NCI-H146 treated with DMSO at 0.1 percent for 48 hours (cell line): Measurements from ENCODE around the gene CTU2.

Experiments used
- DNase-seq: peaks from one replicate; lab custom pipeline; 2025; ENCODE audit not compliant: unreplicated experiment; lab: John Stamatoyannopoulos, UW

CTU2 gene

DNA sequence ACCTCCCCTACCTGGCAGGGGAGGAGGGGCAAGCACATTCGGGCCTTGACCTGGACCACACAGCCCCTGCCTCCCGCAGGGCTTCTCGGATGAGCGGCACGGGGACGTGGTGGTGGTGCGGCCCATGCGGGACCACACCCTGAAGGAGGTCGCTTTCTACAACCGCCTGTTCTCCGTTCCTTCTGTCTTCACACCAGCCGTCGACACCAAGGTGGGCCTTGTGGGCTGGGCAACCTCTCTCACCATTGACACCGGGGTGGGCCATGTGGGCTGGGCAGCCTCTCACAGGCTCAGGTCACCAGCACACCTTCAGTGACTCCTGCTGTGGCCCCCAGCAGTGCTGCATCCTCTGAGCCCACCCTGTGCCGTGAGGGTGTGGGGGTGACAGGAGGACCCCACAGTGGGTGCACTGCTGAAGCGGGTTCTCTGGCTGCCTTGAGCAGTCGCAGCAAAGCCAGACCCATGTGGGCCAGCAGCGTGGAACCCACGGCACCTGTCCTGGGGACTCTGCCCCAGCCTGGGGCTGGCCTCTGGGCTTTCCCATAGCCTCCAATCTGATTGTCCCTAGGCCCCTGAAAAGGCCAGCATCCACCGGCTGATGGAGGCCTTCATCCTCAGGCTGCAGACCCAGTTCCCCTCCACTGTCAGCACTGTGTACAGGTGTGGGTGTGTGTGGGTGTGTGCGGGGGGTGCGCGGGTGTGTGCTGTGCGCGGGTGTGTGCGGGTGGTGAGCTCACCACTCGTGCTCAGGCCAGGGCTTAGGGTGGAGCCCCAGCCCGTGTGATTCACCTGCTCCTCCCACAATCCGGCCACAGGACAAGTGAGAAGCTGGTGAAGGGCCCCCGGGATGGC, 7.5 kb downstream of the CTU2 start:
- DNase-seq: no peak

DNA sequence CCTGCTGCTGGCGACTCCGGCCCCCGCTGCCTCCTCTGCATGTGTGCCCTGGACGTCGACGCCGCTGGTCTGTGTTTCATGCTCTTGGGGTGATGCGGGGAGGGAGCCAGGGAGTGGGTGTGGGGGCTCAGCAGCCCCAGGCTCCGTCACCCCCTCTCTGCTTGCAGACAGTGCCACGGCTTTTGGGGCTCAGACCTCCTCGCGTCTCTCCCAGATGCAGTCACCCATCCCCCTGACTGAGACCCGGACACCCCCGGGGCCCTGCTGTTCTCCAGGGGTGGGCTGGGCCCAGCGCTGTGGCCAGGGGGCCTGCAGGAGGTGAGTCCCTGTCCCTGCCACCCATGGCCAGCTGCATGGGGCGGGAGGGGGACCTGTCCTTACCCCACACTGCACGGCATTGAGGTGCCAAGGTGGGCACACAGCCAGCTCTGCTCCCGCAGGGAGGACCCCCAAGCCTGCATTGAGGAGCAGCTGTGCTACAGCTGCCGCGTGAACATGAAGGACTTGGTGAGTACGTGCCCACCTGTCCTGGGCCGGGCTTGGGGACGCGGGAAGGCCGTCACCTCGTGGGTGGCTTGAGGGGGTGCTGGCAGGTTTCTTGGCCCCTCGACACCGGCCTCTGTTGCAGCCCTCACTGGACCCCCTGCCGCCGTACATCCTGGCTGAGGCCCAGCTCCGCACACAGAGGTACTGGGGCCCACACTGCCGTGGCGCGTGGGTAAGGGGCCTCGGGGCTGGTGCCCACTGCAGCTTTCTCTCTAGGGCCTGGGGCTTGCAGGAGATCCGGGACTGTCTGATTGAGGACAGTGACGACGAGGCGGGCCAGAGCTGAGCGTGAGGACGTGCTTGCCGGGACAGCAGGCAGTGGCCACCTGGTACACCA, 8.4 kb downstream of the CTU2 start:
- DNase-seq: no peak

- no peak for DNase-seq
Measured at GRCh38 chr16:88715312-88716190, 9.2 kb downstream of the CTU2 start.

- DNase-seq: no peak
Measured at GRCh38 chr16:88716201-88716600, 9.9 kb downstream of the CTU2 start.

DNA sequence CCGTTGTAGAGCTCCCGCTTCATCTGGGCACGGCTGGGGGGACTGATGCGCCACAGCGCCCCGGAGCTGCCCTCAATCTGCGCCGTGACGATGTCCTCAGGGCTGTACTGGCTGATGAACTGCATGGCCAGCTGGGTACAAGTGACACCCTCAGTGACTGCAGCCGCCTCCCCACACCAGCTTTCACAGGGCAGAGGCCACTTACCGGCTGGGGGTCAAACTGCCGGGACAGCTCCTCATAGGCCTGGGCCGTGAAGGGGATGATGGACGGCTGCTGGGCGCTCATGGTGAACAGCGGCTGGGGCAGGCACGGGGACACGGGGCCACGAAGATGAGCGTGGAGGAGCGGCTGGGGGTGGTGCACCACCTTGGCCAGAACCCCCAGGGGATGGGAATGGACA, 10.3 kb downstream of the CTU2 start:
- DNase-seq: no peak

GRCh38 chr16:88718178-88718577, 11.9 kb downstream of the CTU2 start:
- DNase-seq: no peak

DNA sequence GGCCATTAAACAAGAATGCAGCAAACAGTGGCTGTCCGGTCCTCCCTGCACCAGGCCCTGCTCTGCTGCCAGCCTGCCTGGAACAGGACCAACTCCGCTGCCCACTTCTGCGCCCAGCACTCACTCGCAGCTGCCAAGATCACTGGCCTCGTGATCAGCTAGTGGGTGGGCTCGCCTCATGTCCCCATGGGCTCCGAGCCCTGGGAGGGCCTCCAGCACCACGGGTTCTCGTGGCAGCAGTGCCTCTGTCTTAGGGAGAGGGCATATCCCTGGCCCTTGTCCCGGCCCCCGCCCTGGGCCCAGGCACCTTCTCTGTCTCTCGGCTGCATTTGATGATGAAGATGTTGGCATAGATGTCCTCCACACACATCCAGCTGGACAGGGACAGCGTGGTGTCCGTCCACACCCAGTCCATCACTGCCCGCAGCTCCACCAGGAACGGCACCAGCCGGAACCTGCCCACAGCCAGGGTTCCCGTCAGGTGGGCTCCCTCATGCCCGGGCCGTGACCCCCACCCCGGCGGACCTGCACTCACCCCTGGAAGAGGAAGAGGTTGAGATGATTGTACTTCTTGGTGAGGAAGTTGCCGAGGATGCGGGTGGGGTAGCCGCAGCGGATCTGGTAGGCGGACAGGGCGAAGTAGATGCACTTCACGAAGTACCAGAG, 13.1 kb downstream of the CTU2 start:
- DNase-seq: no peak

GRCh38 chr16:88719933-88720296, 13.6 kb downstream of the CTU2 start:
- no peak for DNase-seq

DNA sequence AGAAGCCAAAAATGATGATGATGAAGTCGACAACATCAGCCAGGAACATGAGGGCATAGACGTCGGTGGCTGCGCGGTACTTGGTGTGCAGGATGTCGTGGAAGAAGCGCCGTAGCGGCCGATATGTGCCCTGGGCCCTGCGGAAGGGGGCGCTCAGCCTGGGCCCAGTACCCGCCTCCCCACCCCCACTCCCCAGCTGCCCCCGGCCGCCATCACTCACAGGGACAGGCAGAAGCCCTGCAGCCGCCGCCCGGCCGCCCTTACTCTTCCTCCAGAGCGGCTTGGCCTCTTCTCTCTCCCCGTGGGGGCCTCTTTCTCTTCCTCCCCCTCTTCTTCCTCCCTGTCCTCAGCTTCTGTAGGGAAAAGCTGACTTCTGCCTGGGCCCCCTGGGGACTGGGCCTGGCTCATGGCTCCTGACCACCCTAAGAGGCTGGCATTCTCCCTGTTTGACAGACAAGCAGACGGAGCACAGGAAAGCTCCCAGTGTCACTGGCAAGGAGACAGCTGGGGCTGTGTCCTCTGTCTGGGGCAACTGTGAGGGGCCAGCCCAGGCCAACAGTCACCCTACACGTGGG, 14.2 kb downstream of the CTU2 start:
- DNase-seq: no peak

DNA sequence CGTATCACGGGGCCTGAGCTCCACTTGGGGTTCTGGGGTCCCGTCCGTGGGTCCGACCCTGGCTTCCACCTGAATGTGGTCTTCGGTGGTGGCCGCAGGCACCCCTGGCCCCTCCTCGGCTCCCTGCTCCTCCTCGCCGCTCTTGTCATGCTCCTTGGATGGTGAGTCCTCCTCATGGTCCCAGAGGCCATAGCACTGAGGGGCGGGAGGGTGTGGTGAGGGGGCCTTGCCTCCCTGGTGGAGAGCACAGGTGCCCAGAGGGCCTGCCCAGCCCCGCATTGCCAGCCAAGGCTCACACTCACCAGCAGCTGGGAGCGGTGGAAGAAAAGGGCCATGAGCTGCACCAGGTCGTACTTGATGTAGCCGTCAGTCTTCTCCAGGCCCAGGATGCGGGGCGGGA, 14.9 kb downstream of the CTU2 start:
- no peak for DNase-seq

- no peak for DNase-seq
Measured at GRCh38 chr16:88721815-88722755, 15.8 kb downstream of the CTU2 start.

DNA sequence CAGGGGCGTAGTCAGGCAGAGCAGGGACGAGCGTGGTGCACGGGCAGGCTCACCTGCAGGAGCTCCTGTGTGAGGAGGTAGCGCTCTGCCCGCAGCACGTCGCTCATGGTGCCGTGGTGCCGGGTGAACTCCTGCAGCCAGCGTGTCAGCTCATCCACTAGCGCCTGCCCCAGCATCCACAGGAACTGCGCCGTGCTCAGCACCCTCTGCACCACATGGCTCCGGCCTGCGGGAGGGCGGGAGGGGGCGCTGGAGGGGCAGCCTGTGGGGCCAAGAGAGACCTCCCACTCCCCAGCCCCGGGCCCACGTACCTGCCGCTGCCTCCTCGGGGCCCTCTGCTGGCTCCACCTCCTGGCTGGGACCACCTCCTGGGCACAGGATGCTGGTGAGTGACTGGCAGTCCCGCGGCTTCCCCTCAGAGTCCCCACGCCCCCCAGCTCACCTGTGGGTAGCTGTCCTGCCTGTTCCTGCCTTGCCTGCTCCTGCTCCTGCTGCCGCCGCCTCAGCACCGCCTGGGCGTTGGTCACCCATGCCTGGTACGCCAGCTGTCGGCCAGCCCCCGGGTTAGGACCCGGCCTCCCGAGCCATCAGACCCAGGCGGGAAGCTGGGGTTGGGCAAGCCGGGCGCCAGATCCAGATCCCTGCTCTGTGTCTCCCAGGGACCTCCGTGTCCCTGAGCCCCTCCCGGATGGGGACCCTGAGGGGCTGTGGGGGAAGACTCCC, 16.6 kb downstream of the CTU2 start:
- DNase-seq: no peak

DNA sequence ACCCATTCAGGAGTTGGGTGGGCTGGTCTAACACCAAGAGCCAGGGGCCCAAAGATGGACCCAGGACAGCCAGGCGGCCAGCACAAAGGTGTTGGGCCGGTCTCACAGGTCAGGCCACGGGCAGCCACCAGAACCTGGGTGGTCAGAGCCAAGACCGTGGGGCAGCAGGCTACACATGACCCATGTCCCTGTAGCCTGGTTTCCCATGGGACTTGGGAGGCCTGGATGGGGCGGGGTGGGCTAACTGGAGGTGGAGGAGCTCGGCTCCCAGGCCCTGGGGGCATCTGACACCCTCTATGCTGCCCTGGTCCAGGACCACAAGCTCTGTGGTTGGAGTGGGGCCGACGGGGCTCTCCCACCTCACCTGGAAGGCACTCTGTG, 17.2 kb downstream of the CTU2 start:
- no peak for DNase-seq

DNA sequence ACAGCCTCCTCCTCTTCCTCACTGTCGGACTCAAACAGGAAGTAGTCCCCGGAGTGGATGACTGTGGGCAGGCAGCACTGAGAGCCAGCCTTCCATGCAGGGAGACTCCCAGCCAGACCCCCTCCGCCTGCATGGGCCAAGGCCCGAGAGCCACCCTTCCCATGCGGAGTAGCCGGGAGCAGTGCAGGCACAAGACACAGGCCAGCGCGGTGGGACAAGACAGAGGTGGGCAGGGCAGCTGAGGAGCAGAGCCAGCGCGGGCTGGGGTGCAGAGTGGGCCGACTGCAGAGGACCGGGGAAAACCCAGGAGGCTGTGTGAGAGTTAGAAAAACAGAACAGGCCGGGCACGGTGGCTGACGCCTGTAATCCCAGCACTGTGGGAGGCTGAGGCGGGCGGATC, 17.6 kb downstream of the CTU2 start:
- no peak for DNase-seq

- no peak for DNase-seq
Measured at GRCh38 chr16:88724855-88725555, 18.7 kb downstream of the CTU2 start.

DNA sequence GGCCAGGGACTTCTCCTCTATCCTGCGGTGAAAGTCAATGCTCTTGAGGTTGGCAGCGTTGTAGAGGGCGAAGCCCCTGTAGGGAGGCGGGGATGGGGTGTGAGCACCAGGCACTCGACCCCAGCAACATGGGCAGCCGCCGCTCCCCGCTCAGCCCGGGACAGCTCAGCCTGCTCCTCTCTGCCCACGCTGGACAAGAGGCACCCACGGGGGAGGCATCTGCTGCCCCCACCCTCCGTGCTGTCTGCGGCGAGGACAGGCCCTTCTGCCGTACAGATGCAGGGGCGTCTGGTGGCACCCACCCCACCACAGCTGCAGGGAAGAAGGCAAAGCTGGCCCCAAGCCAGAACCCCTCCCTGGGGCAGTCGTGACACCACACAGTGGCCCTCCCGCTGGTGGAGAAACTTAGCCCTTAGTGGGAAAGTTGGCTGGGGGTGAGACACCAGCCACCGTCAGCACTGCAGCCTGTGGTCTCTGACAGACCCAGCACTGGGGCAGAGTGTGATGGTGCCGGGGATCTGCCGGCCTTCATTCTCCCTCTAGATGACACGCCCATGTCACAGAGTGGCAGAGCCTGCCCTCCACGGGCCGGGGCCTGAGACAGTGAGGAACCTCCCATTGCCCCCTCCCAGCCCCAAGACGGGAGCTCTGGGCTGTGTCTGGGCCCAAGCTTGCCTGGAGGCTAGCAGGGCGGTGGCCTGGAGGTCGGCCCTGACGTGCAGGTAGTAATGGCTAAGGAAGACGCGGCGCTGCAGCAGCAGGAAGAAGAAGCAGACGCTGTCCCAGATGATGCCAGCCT, 19.5 kb downstream of the CTU2 start:
- no peak for DNase-seq

DNA sequence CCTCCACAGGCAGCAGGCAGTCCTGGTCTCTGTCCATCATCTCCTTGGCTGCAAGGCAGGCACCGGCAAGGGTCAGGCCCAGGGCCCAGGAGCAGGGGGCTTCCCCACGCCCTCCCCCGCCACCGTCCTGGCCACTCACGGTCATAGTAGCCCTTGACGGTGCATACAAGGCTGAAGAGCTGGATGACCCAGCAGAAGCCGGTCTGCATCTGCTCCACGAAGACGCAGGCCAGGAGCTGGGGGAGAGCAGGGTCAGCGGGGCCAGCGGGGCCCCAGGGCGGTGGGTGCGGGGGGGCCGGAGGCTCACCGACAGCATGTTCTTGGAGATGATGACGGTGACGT, 20.1 kb downstream of the CTU2 start:
- no peak for DNase-seq
